HepG2 (cell line): ENCODE results near the gene GRP.

ENCODE experiments used
- EHMT2 ChIP-seq: fragments of 200-600 bp; sonication (generic); IDR thresholded peaks from 2 replicates; pipeline ENCODE4 v1.7.0; 2017; ENCODE audit warnings: antibody characterized with exemption, low read depth, low read length, borderline replicate concordance
- ELF4 ChIP-seq: sonication (generic); formaldehyde crosslinking; IDR thresholded peaks from 2 replicates; pipeline ENCODE4 v1.5.0; 2020; ENCODE audit warnings: missing genetic modification reagents, mild to moderate bottlenecking, moderate library complexity, borderline replicate concordance
- ETV6 ChIP-seq: sonication (generic); formaldehyde crosslinking; conservative IDR thresholded peaks from 2 replicates; pipeline ENCODE4 v1.4.0; 2020; ENCODE audit warnings: missing genetic modification reagents
- FOXM1 ChIP-seq: sonication (generic); formaldehyde crosslinking; IDR thresholded peaks from 2 replicates; pipeline ENCODE4 v1.5.0; 2020; ENCODE audit warnings: missing genetic modification reagents
- HNF4G ChIP-seq, 2 experiments: sonication (generic) in 1 of 2; formaldehyde crosslinking in 1 of 2; IDR thresholded peaks; 2 replicates each; pipeline versions ENCODE4 v1.4.0 to v1.6.1; 2011 to 2020; ENCODE audit warnings: borderline replicate concordance in 2 of 2, low read depth in 2 of 2, mild to moderate bottlenecking in 2 of 2, low read length in 1 of 2, missing genetic modification reagents in 1 of 2, moderate library complexity in 1 of 2
- ISX ChIP-seq: sonication (generic); formaldehyde crosslinking; conservative IDR thresholded peaks from 2 replicates; pipeline ENCODE4 v1.5.0; 2020; ENCODE audit warnings: missing genetic modification reagents
- MAFK ChIP-seq, 2 experiments: IDR thresholded peaks in 1 of 2; conservative IDR thresholded peaks in 1 of 2; 2 replicates each; pipeline ENCODE4 v1.6.1; 2011; ENCODE audit warnings: improper control_type of control experiment in 2 of 2, low read length in 2 of 2
- NR1H2 ChIP-seq: sonication (generic); formaldehyde crosslinking; IDR thresholded peaks from 2 replicates; pipeline ENCODE4 v1.8.1; 2022; ENCODE audit warnings: low read depth, missing genetic modification reagents, borderline replicate concordance
- PITX1 ChIP-seq: sonication (generic); formaldehyde crosslinking; IDR thresholded peaks from 2 replicates; pipeline ENCODE4 v1.5.1; 2020; ENCODE audit warnings: mild to moderate bottlenecking, missing genetic modification reagents
- YY1 ChIP-seq: IDR thresholded peaks from 2 replicates; pipeline ENCODE4 v1.6.1; 2011; ENCODE audit warnings: low read length, low read depth, moderate library complexity, mild to moderate bottlenecking; ENCODE audit not compliant: insufficient read depth, insufficient replicate concordance
- TF ChIP-seq, protein P1 (sequence below): sonication (generic); formaldehyde crosslinking; IDR thresholded peaks from 2 replicates; pipeline ENCODE4 v1.5.0; 2020; ENCODE audit warnings: mild to moderate bottlenecking, missing genetic modification reagents, moderate library complexity
- TF ChIP-seq, protein P2 (sequence below): sonication (generic); formaldehyde crosslinking; IDR thresholded peaks from 2 replicates; pipeline ENCODE4 v1.4.0; 2020; ENCODE audit warnings: missing genetic modification reagents
- TF ChIP-seq, protein P3 (sequence below): IDR thresholded peaks from 2 replicates; pipeline ENCODE4 v1.6.1; 2012; ENCODE audit warnings: inconsistent platforms
- TF ChIP-seq, protein P4 (sequence below): sonication (generic); formaldehyde crosslinking; IDR thresholded peaks from 2 replicates; pipeline ENCODE4 v1.4.0; 2020; ENCODE audit warnings: missing genetic modification reagents

DNA sequence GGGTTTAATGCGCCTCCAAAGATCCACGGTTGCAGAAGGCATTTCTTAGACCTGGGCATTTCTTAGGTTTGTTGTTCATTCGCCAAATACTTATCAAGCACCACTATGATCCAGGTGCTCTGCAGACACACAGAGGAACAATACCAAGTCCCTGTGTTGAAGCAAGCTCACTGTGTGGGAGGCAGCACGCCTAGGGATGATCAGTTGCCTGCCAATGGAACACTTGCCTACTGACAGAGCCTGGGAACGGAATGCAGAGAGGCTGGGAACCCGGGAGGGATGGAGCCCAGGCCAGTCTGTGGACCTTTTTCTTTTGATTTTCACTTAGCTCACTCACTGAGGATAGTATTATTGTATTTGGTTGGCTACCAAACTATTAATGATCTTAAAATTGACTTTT is 1.9 kb upstream of the GRP start:
- TF ChIP-seq, protein P1, sequence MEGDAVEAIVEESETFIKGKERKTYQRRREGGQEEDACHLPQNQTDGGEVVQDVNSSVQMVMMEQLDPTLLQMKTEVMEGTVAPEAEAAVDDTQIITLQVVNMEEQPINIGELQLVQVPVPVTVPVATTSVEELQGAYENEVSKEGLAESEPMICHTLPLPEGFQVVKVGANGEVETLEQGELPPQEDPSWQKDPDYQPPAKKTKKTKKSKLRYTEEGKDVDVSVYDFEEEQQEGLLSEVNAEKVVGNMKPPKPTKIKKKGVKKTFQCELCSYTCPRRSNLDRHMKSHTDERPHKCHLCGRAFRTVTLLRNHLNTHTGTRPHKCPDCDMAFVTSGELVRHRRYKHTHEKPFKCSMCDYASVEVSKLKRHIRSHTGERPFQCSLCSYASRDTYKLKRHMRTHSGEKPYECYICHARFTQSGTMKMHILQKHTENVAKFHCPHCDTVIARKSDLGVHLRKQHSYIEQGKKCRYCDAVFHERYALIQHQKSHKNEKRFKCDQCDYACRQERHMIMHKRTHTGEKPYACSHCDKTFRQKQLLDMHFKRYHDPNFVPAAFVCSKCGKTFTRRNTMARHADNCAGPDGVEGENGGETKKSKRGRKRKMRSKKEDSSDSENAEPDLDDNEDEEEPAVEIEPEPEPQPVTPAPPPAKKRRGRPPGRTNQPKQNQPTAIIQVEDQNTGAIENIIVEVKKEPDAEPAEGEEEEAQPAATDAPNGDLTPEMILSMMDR: no peak
- TF ChIP-seq FOXM1 (CRISPR knock-in tag) (no peak), NR1H2 (CRISPR knock-in tag) (no peak), ELF4 (CRISPR knock-in tag) (no peak), EHMT2 (no peak), MAFK (conservative IDR thresholded peaks at IDR 0.05 in 1 of 2, IDR thresholded peaks at IDR 0.05 in 1 of 2; ENCODE audit: low read length in 2 of 2) (no peak), YY1 (no peak), HNF4G (IDR thresholded peaks at IDR 0.05; ENCODE audit: borderline replicate concordance, low read depth, low read length) (no peak), HNF4G (CRISPR knock-in tag; IDR thresholded peaks at IDR 0.05; ENCODE audit: borderline replicate concordance, low read depth) (no peak), ETV6 (CRISPR knock-in tag) (no peak), PITX1 (no peak), ISX (CRISPR knock-in tag) (no peak)
- TF ChIP-seq, protein P2, sequence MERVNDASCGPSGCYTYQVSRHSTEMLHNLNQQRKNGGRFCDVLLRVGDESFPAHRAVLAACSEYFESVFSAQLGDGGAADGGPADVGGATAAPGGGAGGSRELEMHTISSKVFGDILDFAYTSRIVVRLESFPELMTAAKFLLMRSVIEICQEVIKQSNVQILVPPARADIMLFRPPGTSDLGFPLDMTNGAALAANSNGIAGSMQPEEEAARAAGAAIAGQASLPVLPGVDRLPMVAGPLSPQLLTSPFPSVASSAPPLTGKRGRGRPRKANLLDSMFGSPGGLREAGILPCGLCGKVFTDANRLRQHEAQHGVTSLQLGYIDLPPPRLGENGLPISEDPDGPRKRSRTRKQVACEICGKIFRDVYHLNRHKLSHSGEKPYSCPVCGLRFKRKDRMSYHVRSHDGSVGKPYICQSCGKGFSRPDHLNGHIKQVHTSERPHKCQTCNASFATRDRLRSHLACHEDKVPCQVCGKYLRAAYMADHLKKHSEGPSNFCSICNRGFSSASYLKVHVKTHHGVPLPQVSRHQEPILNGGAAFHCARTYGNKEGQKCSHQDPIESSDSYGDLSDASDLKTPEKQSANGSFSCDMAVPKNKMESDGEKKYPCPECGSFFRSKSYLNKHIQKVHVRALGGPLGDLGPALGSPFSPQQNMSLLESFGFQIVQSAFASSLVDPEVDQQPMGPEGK (CRISPR knock-in tag): no peak
- TF ChIP-seq, protein P3, sequence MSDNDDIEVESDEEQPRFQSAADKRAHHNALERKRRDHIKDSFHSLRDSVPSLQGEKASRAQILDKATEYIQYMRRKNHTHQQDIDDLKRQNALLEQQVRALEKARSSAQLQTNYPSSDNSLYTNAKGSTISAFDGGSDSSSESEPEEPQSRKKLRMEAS: no peak
- TF ChIP-seq, protein P4, sequence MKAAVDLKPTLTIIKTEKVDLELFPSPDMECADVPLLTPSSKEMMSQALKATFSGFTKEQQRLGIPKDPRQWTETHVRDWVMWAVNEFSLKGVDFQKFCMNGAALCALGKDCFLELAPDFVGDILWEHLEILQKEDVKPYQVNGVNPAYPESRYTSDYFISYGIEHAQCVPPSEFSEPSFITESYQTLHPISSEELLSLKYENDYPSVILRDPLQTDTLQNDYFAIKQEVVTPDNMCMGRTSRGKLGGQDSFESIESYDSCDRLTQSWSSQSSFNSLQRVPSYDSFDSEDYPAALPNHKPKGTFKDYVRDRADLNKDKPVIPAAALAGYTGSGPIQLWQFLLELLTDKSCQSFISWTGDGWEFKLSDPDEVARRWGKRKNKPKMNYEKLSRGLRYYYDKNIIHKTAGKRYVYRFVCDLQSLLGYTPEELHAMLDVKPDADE (CRISPR knock-in tag): no peak
